HTERT RPE-1 (cell line): ENCODE measurements around the gene BCAS3.
"Not testable (repeated sequence)": the region's sequence is repeated elsewhere in the genome, so short reads cannot be mapped to it uniquely, and the experiment has no call there.

Experiments
- in situ Hi-C: fragments of 300-500 bp; cut with MboI; formaldehyde crosslinking; loops from 4 replicates; pipeline ENCODE4 v1.14.3; 2020; ENCODE audit warnings: low sequenced_read_pairs

The BCAS3 gene

DNA sequence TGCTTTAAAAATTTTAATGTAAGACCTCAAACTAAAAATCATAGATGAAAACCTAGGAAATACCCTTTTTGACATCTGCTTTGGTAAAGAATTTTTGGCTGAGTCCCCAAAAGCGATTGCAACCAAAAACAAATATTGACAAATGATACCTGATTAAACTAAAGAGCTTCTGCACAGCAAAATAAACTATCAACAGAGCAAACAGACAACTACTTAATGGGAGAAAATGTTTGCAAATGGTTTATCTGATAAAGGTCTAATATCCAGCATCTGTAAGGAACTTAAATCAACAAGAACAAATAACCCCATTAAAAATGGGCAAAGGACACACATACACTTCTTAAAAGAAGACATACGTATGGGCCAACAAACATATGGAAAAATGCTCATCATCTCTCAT, 242.5 kb downstream of the BCAS3 start:
- in situ Hi-C loops, result no loop called here

DNA sequence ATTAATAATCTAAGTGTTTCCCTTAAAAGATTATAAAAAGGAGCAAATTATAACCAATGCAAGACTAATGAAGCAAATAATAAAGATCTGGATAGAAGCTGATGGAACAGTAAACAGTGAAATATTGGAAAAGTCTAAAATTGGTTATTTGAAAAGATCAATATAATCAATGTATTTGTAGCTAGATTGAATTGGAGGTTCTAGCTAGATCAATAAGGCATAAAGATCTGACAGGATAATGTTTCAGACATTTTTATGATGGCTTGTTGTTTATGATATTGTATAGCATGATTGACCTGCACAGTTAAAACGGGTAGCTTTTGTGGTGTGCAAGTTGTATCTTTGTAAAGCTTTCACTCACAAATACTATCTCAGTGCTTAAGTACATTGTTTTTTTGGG, 245.3 kb downstream of the BCAS3 start:
- in situ Hi-C loops, result no loop called here

DNA sequence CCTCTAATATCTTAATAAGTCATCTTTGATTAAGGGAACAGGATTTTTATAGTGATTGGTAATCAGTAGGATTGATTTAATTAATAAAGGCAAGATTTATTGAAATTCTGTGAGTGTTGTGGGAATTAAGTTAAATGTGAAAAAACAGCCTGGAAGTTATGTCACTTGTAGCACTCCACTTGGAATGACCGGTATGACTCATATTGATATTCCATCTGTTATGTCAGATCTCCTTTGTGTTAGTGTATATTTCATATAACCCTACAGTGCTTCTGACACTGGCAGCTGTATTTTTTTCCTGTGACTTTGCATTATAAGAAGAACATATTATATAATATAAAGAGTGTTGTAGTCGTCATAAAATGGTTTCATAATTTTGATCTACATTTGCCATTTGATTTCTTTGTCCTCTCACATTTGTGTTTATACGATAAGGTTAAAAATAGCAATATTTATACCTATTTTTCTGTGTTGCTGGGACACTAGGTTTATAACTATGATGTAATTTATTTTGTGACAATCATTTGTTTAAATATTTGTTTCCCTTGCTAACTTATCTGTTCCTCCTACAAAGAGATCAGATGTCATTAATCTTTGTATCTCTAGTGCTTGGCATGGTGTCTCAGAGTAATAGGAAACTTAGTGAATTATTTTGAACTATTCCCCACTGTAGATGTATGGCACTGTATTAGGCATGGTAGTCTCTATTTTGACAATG, 249.0 kb downstream of the BCAS3 start:
- in situ Hi-C loops, result no loop called here

DNA sequence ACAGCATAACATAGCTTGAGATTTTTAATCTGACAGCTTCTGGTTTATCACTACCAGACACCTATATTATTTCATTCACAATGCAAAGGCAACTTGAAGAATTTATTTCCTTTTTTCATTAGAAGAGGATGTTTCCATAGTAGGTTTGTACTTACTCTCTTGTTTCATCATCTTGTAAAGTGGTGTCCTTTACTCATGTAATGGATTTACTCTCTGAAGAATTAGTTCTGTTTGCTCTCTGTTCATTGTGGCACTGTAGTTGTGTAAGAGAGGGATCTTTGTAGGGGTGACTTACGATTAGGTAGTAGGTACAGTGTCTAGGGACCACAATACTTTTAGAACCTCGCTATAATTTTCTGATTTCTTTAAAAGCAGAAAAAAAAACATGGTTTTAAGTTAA, 256.1 kb downstream of the BCAS3 start:
- in situ Hi-C loops, result no loop called here

DNA sequence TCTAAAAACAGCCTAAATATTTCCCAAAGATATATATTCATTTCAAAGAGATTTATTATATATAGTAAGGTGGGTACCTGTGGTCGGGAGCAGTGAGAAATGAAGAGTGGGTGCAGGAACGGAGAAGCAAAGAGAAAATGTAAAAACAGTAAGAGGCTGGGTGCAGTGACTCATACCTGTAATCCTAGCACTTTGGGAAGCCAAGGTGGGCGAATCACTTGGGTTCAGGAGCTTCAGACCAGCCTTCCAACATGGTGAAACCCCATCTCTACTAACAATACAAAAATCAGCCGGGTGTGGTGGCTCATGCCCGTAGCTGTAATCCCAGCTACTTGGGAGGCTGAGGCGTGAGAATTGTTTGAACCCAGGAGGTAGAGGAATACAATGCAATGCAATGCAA, 257.1 kb downstream of the BCAS3 start:
- in situ Hi-C loops, result no loop called here

DNA sequence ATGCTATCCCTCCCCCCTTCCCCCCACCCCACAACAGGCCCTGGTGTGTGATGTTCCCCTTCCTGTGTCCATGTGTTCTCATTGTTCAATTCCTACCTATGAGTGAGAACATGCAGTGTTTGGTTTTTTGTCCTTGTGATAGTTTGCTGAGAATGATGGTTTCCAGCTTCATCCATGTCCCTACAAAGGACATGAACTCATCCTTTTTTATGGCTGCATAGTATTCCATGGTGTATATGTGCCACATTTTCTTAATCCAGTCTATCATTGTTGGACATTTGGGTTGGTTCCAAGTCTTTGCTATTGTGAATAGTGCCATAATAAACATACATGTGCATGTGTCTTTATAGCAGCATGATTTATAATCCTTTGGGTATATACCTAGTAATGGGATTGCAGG, 258.3 kb downstream of the BCAS3 start:
- in situ Hi-C loops, result not testable (repeated sequence)

DNA sequence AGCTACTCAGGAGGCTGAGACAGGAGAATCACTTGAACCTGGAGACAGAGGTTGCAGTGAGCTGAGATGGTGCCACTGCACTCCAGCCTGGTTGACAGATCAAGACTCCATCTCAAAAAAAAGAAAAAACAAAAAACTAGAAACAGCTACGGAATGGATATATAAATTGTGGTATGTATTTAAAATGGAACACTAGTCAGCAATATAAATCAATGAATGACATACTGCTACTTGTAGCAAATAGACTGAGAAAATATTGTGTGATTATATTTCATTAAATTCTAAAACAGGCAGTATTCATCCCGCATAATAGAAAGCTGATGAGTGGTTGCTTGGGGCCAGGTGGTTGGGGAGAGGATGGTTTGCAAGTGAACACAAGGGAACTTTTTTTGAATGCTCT, 261.7 kb downstream of the BCAS3 start:
- in situ Hi-C loops, result no loop called here

DNA sequence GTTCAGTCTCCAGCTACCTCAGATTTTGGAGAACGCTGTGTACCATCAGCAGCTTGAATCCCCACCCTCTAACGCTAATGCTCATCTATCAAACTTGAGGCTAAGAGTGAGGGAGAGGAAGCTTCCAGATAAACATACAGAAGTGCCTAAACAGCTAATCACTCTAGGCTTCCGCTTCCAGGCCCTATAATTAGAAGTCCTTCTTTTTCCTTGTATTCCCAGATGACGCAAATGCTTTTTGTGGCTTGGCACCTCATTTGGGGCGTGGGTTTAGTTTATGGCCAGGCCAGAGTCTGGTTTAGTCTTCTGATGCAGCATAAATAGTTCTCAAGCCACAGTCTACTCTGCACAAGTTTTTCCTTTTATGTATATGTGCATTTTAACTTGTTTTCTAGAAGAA, 263.4 kb downstream of the BCAS3 start:
- in situ Hi-C loops, result no loop called here

DNA sequence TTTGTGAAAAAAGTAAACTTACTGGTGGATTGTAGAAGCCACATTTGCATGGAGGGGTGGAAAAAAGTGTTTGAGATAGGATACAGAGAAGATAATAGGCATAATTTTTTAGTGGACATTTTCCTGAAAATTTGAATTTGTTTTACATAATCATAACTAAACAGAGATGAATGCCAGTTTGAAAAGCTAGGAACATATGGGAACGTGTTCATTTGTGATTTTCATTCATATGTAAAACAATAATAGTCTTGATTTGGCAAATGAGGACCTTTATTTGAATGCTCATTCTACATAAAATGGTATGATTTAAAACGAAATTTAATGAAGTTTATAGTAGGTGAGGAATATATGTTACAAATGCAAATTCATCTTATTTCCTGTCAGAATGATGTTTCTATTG, 263.9 kb downstream of the BCAS3 start:
- in situ Hi-C loops, result no loop called here

DNA sequence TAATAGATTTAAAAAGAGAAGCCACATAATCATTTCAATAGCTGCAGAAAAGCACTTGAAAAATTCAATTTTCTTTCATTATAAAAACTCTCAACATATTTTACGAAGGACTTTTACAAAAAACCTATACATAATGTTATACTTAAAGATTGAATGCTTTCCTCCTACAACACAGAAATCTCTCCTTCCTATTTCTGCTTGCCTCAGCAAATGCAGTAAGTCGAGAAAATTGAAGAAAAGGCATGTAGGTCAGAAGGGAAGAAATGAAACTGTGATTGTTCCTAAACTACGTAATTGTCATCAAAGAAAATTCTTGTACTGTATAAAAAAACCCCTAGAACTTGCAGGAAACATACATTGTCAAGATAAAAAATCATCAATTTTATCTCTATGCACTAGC, 267.1 kb downstream of the BCAS3 start:
- in situ Hi-C loops, result no loop called here

DNA sequence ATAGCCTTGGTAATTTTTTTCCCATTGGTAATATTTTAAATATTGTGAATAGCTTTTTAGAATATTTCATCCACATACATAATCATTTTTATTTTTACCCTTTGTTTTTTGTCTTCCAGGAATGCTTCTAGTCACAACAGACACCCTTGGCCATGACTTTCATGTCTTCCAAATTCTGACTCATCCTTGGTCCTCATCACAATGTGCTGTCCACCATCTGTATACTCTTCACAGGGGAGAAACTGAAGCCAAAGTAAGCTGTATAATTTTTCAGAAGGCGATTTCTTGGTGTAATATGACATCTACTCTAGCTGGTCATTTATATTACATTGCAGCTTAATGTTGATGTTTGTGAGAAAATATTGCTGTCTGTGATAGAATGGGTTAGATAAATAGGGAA, 269.4 kb downstream of the BCAS3 start:
- in situ Hi-C loops, result no loop called here

DNA sequence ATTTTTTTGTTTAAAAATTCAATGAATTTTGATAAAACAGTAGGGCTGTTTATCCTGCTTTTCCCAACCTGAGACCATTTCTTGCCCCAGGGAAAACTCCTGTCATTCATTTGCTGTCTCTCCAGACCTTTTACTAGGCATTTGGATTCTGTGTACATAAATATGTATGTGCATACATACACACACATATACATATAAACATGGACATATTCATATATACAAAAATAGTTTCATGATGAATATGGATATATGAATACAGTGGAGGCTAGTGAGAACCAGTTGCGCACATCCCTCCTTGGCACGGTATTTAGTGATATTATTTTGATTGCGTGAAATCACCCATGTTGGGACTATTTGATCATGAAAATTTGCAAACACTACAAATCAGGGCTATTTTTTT, 269.9 kb downstream of the BCAS3 start:
- in situ Hi-C loops, result no loop called here

DNA sequence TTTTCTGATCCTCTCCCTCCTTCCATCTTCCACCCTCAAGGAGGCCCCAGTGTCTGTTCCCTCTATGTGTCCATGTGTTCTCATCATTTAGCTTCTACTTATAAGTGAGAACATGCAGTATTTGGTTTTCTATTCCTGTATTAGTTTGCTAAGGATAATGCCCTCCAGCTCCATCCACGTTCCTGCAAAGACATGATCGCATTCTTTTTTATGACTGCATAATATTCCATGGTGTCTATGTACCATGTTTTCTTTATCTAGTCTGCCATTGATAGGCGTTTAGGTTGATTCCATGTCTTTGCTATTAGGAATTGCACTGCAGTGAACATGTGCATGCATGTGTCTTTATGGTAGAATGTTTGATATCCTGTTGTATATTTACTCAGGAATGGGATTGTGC, 275.1 kb downstream of the BCAS3 start:
- in situ Hi-C loops, result no loop called here

DNA sequence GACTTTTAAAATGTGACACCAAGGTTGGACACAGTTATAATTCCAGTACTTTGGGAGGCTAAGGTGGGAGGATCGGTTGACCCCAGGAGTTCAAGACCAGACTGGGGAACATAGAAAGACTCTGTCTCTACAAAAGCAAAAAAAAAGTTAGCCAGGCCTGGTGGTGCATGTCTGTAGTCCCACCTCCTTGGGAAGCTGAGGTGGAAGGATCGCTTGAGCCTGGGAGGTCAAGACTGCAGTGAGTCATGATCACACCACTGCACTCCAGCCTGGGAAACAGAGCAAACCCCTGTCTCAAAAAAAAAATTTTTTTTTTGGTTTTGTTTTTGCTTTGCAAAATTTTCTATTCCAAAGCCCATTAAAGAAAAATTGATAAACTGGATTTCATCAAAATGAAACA, 281.4 kb downstream of the BCAS3 start:
- in situ Hi-C loops, result no loop called here

DNA sequence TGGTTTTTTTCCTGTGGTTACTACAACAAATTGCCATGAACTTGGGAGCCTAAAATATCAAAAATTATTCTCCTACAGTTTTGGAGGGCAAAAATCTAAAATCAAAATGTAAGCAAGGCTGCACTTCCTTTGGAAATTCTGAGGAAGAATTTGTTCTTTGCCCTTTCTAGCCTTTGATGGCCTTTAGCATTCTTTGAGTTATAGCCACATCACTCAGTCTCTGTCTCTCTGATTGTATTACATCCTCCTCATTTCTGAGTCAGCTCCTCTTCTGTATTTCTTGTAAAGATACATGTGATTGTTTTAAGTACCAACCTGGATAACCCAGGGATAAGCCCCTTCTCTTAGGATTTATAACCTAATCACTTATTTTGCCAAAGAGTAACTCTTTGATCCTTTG, 282.0 kb downstream of the BCAS3 start:
- in situ Hi-C loops, result no loop called here

DNA sequence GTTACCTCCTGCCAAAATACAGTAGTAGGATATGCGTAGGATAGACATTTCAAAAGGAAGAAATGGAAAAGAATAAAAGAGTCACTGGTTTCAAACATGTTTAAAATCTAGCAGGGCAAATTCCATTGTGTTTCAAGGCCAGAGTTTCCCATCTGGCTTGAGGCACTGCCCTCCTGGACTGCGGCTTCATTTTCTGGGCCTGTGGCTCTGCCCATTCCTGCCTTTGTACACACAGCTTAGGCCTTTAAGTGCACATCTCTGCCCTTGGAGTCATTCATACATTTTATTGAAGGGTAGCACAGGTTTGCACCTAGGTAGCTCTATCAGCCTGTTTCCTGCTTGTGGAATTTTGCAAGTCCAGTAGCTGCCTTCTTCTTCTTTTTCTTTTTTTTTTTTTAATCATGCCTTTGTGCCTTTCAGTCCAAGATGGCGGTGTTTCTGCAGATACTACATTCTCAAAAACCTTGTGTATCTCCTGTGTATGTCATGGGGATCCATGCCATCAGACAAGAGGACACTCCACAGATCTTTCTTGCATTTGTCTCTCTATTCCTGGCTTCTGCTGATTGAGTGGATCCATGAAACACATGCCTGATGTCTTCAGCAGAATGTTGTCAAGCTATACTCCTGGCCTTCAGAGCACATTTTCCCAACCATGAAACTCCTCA, 282.9 kb downstream of the BCAS3 start:
- in situ Hi-C loops, result no loop called here

DNA sequence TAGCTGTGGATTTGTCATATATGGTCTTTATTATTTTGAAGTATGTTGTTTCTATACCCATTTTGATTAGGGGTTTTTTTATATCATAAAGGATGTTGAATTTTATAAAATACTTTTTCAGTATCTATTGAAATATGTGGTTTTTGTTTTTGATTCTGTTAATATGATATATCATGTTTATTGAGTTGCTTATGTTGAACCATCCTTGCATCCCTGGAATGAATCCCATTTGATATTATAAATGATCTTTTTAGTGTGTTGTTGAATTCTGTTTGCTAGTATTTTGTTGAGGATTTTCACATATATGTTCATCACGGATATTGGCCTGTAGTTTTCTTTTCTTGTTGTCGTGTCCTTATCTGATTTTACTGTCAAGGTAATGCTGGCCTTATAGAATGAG, 286.5 kb downstream of the BCAS3 start:
- in situ Hi-C loops, result no loop called here

DNA sequence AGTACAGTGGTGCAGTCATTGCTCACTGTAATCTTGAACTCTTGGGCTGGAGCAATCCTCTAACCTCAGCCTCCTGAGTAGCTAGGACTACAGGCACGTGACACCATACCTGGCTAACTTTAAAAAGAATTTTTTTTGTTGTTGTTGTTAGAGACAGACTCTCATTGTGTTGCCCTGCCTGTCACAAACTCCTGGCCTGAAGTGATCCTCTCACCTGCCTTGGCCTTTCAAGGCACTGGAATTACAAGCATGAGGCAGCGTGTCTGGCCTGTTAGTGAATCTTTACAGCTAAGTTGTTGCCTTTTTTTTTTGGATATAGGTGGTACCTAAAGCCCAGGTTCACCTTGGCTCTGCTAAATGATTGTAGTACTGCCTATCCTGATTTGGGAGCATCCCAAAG, 290.6 kb downstream of the BCAS3 start:
- in situ Hi-C loops, result no loop called here

DNA sequence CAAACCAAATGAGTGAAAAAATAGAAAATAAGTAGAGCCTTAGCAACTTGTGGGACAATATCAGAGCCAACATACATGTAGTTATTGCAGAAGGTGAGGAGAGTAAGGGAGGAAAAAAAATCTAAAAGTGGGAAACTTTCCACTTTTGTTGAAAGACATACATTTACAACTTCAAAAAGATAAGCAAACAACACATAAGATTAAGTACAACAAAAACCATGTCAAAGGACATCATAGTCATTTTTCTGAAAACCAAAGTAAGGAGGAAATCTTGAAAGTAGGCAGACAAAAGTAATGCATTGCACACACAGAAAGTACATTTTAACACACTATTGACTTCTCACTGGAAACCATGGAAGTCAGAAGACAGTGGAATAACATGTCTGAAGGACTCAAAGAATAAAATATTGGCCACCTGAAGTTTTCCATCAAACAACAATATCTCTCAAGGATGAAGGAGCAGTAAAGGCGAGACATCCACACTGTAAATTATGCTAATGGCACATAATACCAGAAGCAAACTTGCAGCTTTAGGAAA, 291.9 kb downstream of the BCAS3 start:
- in situ Hi-C loops, result no loop called here

DNA sequence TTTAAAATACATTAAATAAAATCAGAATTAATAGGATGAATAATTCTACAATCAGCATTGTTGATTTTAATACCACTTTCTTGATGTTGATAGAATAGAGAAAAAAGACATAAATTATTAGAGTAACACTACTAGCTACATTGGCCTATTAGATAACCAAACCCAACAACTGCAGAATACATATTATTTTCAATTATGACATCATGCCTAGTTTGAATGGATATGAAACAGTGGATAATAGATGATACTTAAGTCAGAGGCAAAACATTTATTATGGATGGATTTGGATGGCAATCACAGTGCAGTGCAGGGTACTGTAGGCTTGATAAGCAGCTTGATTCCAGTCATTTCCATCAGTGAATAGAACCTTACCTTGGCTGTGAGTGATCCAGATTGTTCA, 293.1 kb downstream of the BCAS3 start:
- in situ Hi-C loops, result no loop called here

DNA sequence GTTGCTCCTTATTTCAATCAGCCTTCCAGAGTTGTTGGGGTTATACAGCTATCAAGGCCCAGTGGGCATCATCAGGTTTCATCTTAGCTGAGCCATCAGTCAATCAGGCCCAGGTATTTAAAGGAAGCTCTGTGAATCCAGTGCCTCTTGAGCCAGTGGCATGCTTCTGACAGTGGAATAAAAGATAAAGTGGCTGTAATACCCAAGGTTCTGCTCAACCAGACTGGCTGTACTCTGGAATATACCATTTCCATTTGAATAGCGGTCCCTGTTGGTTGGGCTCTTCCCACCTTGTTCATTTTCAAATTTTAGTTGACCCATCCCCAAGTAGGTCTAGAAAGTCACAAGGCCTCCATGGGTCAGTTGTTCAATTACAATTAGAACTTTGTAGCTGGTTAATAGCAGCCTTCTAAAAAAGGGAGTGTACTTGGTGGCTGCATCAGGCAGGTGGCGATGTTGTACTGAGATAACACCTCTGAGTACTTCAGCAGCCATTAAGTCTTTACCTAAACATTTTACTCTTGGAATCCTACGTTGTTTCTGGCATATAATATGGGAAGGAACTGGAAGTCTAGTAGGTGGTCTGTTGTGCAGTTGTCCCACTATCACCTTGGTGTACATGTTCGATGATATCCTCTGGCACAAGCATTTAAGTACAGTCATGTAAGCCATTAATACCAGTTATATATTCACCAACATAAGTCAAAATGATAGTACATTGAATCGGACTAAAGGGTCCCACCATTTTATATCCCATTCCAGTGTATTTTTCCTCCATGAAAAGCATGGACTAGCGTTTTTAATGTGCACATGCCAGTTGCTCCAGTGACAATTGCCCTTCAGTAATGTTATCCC, 294.1 kb downstream of the BCAS3 start:
- in situ Hi-C loops, result no loop called here

DNA sequence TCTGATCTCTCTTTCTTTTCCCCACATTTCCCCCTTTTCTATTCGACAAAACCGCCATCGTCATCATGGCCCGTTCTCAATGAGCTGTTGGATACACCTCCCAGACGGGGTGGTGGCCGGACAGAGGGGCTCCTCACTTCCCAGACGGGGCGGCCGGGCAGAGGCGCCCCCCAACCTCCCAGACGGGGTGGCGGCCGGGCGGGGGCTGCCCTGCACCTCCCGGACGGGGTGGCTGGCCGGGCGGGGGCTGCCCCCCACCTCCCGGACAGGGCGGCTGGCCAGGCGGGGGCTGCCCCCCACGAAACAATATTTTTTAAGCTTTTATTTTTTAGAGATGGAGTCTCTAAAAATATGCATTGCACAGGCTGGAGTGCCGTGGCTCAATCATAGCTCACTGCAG, 299.2 kb downstream of the BCAS3 start:
- in situ Hi-C loops, result not testable (repeated sequence)
